Heart right ventricle (tissue), 16 donors: ENCODE measurements around the gene FKBP7. TPM values are rescaled to one million over a fixed set of nuclear protein-coding genes. Genes with fewer than 3 reads are reported as not detected.

Experiments
- ATAC-seq, 8 donors: fragments of 200-7000 bp; cut with Tn5 transposase; one replicate each; pipeline ENCODE4 v1.9.1; 2020; ENCODE audit warnings: mild to moderate bottlenecking in 8 of 8, moderate library complexity in 8 of 8, moderate number of reproducible peaks in 1 of 8
- DNase-seq, 2 donors: peaks; one replicate each; pipeline ENCODE4 v3.0.0-alpha.2; 2020
- H3K27ac ChIP-seq, 10 donors: fragments of 200-600 bp; sonication (generic) in 2 of 10; one replicate each; pipeline versions ENCODE4 v1.5.0 to v1.8.0; 2020 to 2022; ENCODE audit warnings: mild to moderate bottlenecking in 3 of 10
- H3K27me3 ChIP-seq, 7 donors: fragments of 200-600 bp; one replicate each; pipeline ENCODE4 v1.8.0; 2021 to 2022; ENCODE audit warnings: mild to moderate bottlenecking in 2 of 7
- H3K36me3 ChIP-seq, 9 donors: fragments of 200-600 bp; sonication (generic) in 1 of 9; one replicate each; pipeline versions ENCODE4 v1.5.0 to v1.8.0; 2020 to 2022; ENCODE audit warnings: mild to moderate bottlenecking in 2 of 9
- H3K4me1 ChIP-seq, 9 donors: fragments of 200-600 bp; sonication (generic) in 1 of 9; one replicate each; pipeline versions ENCODE4 v1.5.0 to v1.8.0; 2020 to 2022; ENCODE audit warnings: mild to moderate bottlenecking in 4 of 9
- H3K4me3 ChIP-seq, 10 donors: fragments of 200-600 bp; sonication (generic) in 2 of 10; one replicate each; pipeline versions ENCODE4 v1.5.0 to v1.8.0; 2020 to 2022; ENCODE audit warnings: mild to moderate bottlenecking in 7 of 10, moderate library complexity in 2 of 10
- H3K9me3 ChIP-seq, 11 donors: fragments of 200-600 bp in 10 of 11; sonication (generic) in 2 of 11; one replicate each; pipeline versions ENCODE4 v1.5.0 to v1.8.0; 2013 to 2022; ENCODE audit warnings: mild to moderate bottlenecking in 2 of 11, control low read depth in 1 of 11, moderate library complexity in 1 of 11
- WGBS, 2 donors: extraction: QIAGEN DNeasy Blood & Tissue Kit; methylation state at CpG; one replicate each; pipeline ENCODE4 v1.1.7; 2013; ENCODE audit warnings: inconsistent platforms in 1 of 2; 5-methylcytosine and 5-hydroxymethylcytosine counted together
- intact Hi-C, 10 donors: fragments of 100-400 bp; cut with DNase I; formaldehyde crosslinking; loops; one replicate each; pipeline versions ENCODE4 v1.11.1 to v1.14.2; 2022
- polyA plus RNA-seq, 2 donors: library from polyadenylated mRNA; stranded (reverse); fragments of 200-250 nt; gene quantifications; one replicate each; pipeline ENCODE4 v1.2.3, GENCODE V29; 2013
- total RNA-seq, 10 donors: library from RNA; stranded (reverse); fragmentation: NEBNext Ultra II Directional in 3 of 10; extraction: Animal tissue kit (Norgen Biotek cat#: 25700) in 3 of 10; gene quantifications; one replicate each; pipeline versions ENCODE4 v1.2.1 to v1.2.4, GENCODE V29; 2021 to 2023
- TF ChIP-seq, protein P1 (sequence below), 9 donors: fragments of 200-600 bp; sonication (generic) in 2 of 9; IDR thresholded peaks; one replicate each; pipeline versions ENCODE4 v1.5.0 to v1.8.0; 2021 to 2022; ENCODE audit warnings: antibody characterized with exemption in 9 of 9, mild to moderate bottlenecking in 5 of 9, moderate library complexity in 1 of 9
- donor health status: Arrhythmogenic right ventricular cardiomyopathy.
- donor health status: ischemic (EF 13 %, LVEDD 7.1; RV severe dilation, severe dysfunction).
- donor health status: healthy with polysubstance abuse.
- donor health status: DM: no; HTN: yes; CAD: no.
- donor health status: DM: no; HTN: no; CAD: no.
- donor health status: ischemic (EF 25% LVEDD 6.9; RV normal size, moderate dysfunction).
- donor health status: ischemic (EF 25% LVEDD 5.7; RV mildly dilated, moderate dysfunction).
- donor health status: healthy.
- donor health status: DM: yes; HTN: yes; CAD: no.
- donor health status: Ischemic cardiomyopathy.
- donor health status: ischemic (EF 35%, LVEDD 5.7; RV mildly dilated, moderate dysfunction).
- donor health status: nonischemic (EF 11% LVEDD 7.7; RV severe dilation, severe dysfunction).
- donor health status: DM: yes; HTN: yes; CAD: no.
- donor health status: PGD.
- donor health status: ischemic (EF 29% LVEDD 5.4; RV normal size, mild dysfunction).
- donor health status: nonischemic (EF 23%, LVEDD 6.1; RV moderate dilation, normal function).

Gene FKBP7
- total and polyA plus RNA-seq, 12 donors, result 6.1 to 12.4 (median 9.2) TPM

DNA sequence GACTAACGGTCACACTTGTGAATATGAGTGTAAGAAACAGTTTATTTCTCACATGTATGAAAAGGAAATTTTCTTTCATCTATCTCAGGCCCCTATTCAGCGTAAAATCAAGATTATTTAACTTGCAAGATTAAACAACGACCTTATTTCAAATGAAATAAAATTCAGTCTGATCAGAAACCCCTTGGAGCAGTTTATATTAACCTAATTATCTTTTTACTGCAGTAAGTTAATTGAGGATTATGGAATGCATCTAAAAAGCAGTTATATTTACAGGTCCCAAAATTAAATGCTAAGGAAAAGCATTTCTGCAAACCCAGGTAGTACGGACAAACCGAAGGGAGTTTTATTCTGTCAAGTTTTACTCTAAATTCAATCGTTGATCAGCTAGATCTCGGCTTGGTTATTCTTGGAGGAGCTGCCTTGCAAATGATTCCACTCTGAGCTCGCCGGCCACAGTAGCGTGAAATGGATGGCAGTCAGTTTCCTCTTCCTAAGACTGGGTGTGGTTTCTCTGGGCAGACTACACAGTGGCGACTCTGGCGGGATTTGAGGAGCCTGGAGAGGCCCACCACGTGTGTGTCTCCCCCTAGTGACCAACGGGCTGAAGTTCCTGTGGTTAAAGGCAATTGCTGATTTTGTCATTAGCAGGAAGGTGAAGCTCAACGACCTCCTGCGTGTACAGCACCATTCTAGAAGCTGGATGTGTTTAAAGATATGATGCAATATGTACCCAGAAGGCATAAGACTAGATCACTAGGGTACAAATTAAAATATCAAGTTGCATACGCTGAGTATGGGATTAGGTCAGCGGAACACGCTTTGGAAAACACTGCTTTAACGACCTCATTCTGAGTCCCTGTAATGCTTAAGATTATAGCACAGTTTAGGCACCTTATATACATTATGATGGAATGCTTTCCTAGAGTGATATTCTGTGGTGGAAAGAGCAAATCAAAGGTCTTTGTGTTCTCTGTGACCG is 63.8 kb downstream of the FKBP7 start:
- Histone ChIP-seq H3K9me3 (no peaks in the 10 kb centered on the region), H3K27me3 (no peaks in the 10 kb centered on the region), H3K27ac (peak overlapping the region; percentile 77 to 98 (median 93)), H3K4me1 (peaks cover 0 to 23% (median 9%) of the 10 kb centered on the region in 9 donors), H3K36me3 (peaks cover 0 to 6% (median 0%) of the 10 kb centered on the region in 9 donors), H3K4me3 (peak overlapping the region; percentile 32 to 83 (median 69))
- intact Hi-C loops, result loop anchor here in 8 of 10 donors (1.0 to 10.0 kb wide), 6 partner anchors 17 to 302 kb away; partner anchors contain the start of gene RBM45 (in 7 of the 8)
- DNase-seq (peak; percentile 82 to 93), ATAC-seq (peak; percentile 95 to 98 (median 96))
- TF ChIP-seq, protein P1, sequence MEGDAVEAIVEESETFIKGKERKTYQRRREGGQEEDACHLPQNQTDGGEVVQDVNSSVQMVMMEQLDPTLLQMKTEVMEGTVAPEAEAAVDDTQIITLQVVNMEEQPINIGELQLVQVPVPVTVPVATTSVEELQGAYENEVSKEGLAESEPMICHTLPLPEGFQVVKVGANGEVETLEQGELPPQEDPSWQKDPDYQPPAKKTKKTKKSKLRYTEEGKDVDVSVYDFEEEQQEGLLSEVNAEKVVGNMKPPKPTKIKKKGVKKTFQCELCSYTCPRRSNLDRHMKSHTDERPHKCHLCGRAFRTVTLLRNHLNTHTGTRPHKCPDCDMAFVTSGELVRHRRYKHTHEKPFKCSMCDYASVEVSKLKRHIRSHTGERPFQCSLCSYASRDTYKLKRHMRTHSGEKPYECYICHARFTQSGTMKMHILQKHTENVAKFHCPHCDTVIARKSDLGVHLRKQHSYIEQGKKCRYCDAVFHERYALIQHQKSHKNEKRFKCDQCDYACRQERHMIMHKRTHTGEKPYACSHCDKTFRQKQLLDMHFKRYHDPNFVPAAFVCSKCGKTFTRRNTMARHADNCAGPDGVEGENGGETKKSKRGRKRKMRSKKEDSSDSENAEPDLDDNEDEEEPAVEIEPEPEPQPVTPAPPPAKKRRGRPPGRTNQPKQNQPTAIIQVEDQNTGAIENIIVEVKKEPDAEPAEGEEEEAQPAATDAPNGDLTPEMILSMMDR (IDR thresholded peaks at IDR 0.05), result peak; percentile 83 to 95 (median 91)
- WGBS, 2 donors, result 17% methylated on average over 21 of the region's 21 CpGs

Other genes starting within 250 kb of the FKBP7 start
- gene PRKRA, start 27.4 kb downstream of the FKBP7 start, total RNA-seq, result 10 to 100 TPM; 39.8 to 55.3 (median 44.3) TPM
- 10 to 100 TPM; 39.7 to 40.3 TPM for gene PRKRA, start 27.4 kb downstream of the FKBP7 start, polyA plus RNA-seq
- gene PJVK, start 27.2 kb downstream of the FKBP7 start, total RNA-seq, result 1 to 10 TPM in 7 of 10 donors, under 1 TPM in 3; 0.57 to 2.0 (median 1.7) TPM
- gene PJVK, start 27.2 kb downstream of the FKBP7 start, polyA plus RNA-seq, result 1 to 10 TPM in 1 of 2 donors, under 1 TPM in 1; 0.54 to 6.6 TPM
- gene PLEKHA3, start 1.9 kb upstream of the FKBP7 start, total RNA-seq, result 10 to 100 TPM; 32.4 to 53.2 (median 41.4) TPM
- gene PLEKHA3, start 1.9 kb upstream of the FKBP7 start, polyA plus RNA-seq, result 1 to 10 TPM; 2.5 to 6.4 TPM